NCI-H2107 treated with DMSO at 0.1 percent for 48 hours (cell line): ENCODE results near the gene USH1C.
A peak's percentile ranks its signal among the peaks of the same experiment; 100 is the strongest.

Source experiments
- DNase-seq: peaks from one replicate; lab custom pipeline; 2025; ENCODE audit not compliant: unreplicated experiment; lab: John Stamatoyannopoulos, UW

USH1C gene

DNA sequence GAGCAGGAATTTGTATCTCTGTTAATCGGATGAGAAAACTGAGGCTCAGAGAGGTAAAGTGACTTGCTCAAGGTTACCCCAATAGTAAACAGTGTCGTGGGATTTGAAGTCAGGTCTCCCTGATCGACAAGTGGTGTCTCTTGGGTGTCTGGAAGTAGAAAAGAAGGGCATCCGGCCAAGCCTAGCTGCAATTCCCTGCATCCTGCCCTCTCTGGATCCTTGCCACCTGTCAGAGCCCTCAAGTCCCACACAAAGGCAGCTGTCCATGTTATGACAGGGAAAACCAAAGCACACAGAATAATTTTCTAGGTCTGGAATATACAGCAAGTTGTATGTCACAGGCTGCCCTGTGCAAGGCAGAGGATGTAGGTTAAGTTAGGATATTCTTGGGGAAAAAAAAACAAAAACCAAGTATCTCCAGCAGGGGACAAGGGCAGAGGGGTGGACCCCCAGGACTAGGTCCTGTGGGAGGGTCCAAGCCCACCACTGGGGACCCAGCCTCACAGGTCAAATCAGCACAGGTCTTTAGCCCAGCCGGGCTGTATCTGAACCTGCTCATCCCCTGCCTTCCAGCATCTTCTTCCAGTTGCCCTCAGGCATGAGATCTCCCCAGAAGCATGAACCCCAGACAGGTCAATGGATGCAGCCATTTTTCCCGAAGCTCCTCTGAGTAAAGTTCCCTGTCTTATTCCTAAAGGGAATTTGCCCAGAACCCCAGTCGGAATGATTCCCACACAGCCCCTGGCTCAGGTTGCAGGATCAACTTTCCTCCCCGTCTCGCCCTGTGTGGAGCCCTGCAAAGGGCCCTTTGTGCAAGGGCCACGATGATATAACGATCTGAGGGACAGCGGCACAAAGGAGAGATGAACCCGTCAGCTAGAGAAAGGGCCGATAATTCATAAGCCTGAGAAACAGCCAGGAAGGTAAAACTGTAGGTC lies 15.0 kb downstream of the USH1C start:
- peak; percentile 61 for DNase-seq

DNA sequence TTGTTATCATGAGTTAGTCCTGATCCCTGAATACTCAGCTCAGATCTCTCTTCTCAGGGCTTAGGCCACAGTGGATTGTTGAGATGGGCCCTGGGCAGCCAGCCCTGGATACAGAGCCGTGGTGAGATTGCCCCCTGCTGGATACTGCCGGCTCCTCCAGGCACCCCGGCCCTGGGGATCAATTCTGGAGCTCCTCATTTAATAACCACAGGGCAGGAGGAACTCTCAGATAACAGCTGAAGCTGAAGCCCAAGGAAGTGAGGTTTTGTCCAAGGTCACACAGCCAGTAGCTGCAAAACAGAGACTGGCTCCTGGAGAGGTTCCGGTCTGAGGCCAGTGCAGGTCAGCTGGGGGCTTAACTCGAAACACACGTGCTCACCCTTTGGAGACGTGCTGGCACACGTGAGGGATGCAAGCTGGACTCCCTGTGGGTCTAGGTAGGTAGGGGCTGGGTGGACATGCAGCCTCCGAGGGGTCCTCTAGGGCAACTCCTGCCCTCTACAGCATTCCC lies 16.0 kb downstream of the USH1C start:
- peak; percentile 43 for DNase-seq

DNA sequence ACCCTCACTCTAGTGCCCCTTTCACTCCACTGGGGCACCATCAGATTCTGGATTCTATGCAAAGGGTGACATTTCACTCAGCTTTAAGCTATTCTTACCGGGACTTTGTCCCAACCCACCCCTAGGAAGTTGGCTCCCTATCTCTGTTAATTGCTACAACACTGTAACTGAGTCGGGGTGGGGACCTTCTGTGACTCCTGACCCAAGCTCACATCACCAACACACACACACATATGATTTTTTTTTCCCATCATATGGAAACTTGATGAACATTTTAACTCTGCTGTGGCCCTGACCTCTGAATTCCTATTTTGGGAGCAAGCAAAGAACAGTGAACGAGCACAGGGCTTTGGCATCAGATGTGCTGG lies 16.6 kb downstream of the USH1C start:
- DNase-seq = no peak

DNA sequence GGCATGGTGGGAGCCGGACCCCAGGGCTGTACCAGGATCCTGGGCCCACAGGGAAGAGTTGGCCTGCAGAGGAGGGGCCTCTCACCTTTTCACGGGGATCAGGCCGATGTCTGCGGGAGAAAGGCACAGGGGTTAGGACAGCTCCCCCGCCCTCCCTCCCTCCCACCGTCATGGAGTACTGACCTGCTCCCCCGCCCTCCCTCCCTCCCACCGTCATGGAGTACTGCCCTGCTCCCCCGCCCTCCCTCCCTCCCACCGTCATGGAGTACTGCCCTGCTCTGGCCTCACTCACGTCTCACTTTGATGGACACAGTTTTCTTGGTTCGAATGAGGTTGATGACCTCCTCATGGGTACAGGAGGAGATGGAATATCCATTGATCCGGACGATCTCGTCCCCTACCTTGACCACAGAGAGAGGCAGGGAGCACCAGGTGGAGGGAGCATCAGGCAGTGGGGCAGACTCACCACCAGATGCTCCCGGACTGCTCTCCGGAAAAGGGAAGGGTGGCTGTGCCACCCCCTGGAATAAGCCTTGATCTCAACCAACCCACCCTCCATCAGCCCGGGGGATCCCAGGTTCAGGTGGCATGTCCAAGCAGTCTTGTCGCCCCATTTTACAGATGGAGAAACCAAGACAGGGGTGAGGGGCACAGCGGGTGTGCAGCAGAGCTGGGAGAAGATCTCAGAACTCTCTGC lies 17.1 kb downstream of the USH1C start:
- no peak for DNase-seq

DNA sequence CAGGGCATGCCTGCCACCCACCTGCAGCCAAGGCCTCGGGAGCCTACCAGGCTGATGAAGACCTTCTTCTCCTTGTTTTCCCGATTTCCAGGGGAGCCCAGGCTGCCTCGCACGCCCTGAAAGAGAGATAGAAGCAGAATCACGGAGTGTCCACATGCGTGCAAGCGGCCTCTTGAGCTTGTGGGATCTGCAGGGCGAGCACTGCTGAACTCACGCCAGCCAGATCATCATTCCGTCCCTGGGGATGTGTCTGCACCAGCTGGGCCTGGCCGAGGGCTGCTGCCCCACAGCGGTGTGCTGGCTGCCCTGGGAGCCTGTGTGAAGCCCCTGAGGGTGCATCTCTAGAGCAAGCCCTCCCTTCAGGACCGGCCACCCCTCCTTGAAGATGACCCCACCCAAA lies 17.9 kb downstream of the USH1C start:
- no peak for DNase-seq

DNA sequence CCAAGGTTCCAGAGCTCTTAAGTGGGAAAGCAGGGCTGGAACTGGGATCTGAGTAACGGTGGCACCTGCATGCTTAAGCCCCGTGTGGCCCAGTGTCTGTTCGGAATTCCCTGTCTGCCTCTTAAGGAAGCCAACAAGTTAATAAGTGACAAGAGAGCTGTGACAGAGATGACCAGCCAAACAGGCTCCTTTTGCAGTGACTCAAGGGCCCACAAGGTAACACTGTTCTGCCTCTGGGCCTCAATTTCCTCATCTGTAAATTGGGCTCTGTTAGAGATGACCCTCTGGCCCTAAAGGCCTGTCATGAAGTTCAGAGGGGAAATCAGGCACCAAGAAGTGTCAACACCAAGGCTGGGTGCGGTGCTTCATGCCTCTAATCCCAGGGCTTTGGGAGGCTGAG lies 18.6 kb downstream of the USH1C start:
- no peak for DNase-seq

DNA sequence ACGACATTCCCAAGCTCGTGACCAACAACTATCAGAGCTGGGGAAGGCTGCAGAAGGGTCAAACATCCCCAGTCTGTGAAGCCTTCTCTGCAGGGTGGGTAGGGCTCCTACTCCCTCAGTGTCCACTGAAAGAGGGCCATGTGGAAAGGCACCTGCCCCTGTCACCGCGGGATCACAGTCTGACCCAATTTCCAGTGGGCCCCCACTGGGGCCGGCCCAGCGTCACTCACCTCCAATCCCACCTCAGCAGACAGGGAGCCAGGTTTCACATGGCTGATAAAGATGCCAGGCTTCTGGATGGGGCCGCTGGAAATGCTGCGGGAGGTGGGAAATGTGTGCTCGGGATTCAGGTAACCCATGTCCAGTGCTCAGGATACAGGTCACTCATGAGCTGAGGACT lies 20.0 kb downstream of the USH1C start:
- no peak for DNase-seq

DNA sequence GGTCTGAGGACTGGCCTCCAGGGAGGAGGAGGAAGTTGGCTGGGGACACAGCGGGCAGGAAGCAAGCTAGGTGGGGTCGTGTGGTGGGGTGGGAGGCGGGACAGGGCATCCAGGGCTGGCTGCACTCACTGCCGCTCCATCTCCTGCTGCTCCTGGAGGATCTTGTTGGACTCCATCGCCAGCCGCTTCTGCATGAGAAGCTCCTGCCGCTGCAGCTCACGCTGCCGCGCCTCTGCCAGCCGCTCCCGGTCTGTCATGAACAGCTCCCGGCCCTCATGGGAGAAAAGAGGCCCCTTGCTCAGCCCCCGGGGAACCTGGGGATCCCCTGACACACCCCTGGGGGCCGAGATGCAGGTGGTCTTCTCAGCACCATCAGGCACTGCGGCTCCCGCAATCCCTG lies 21.6 kb downstream of the USH1C start:
- DNase-seq = no peak

DNA sequence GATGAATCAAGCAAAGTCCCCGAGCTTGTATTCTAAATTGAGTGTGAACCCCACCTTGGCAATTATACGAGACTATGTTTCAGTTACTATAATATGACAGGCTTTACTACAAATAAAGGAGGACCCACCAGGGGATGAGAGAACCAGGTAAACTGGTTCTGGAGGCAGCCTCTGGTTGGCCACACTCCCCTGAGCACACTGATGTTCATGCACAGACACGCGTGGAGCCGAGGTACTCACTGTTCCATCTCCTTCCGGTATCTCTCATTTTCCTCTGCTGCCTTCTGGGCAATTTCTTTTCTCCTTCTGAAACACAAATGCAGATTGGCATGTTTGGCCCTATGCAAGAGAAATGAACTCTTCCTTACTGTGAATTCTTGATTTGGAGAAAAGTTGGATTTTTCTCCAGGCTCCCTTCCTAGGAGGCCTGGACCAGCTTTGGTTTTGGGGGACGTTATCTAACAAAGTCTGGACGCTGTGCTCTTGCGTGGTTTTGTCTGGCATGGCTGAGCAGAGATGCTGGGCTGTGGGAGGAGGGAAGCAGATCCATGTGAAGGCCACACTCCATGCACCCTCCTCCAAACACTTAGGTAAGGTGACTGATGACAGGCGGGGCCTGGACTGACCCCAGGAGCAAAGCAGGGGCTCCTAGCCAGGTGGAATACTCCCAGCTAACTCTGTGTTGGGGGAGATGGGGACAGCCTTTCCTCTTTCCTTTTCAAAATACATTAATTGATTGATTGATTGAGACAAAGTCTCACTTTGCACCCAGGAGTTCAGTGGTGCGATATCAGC lies 22.9 kb downstream of the USH1C start:
- no peak for DNase-seq

DNA sequence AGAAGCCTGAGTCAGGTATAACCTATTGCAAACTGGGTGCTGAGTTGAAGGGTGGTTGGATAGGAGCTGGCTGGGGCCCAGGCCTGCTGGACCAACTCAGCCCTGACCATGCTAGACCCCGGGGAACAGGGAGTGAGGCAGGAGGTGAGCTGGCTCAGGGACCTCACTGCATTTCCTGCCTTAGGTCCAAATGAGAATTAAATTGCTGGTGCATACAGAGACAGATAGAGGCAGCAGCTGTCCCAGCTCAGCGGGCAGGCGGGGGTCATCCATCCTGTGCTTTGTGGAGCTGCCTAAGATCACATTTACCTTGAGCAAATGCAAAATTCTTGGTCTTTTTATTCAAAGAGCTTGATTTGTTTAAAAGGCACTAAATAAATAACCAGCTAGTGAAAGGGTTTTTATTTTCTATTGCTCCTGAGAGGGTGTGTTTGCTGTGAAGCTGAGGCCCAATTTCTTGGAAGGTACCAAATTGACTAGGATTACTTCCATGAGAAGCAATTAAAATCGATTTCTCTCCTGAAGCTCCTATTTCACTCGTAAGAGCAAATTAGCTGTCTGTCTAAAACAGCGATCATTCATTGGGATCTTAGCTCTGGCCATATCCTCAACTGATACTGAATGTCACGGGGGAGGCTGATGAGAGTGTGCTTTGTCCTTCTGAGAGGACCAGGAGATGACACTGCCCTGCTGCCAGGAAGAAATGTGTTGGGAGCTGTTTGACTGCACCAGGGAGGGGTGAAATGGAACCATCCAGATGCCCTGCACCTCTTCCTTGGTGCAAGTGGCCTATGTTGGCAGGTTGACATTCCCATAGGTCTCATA lies 24.9 kb downstream of the USH1C start:
- no peak for DNase-seq

DNA sequence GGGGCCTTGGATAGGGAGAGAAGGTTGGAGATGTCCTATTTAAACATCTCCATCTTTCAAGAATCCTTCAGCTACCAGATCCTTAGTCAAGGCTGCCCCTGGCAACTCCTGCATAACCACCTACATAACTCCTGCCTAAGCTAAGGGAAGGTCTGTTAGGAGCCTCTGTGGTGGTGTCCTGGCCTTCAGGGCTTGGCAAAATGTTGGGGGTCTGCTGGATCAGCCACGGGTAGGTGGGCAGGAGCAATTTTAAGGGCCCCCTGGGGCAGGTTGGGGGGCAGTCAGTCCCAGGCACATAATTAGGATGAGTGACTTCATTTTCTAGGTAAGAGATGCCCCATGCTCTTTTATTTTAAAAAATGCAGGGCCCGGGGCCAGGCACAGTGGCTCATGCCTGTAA lies 25.9 kb downstream of the USH1C start:
- no peak for DNase-seq

DNA sequence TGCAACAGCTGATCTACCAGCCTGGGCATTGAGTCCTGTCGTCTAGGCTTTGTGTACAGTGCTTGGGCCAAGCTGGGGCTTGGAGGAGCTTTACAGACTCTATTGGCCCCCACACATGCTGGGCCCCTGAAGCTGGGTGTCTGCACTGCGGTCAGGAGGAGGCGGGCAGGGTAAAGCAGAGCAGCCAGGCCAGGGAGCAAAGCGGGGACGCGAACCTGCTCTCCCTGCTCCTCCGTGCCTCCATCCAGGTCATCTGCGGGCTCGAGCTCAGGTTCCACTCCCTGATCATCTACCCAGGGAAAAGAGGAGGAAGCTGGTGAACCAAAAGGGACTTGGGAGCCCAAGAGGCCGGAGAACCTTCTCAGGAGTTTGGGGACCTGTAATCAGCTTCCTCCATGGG lies 27.0 kb downstream of the USH1C start:
- DNase-seq = no peak

DNA sequence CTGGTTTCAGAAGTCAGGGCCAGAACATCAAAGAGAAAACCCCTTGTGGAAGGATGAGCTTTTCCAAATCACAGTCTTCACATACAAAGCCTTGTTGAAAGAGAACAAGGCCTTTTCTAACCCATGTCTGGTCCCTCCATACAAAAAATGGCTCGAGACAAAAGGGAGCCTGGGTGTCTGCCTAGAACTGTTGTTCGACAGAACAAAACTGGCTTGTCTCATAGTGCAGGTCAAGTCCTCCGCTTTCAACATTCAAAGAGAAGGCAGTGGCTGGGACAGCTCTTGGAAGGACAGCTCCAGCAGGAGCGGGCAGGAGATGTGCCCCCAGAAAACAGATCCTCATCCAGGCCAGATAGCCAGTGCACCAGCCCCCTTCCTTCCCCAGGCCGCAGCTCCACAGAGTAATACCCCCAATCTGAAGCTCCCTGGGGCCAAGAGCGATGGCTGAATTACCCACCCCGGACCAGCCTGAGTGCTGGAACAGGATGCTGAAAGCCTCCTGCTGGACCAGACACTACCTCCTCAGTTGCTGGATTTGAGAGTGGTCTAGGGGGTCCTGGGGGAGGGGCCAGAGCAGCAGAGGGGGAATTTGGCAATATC lies 27.6 kb downstream of the USH1C start:
- no peak for DNase-seq

DNA sequence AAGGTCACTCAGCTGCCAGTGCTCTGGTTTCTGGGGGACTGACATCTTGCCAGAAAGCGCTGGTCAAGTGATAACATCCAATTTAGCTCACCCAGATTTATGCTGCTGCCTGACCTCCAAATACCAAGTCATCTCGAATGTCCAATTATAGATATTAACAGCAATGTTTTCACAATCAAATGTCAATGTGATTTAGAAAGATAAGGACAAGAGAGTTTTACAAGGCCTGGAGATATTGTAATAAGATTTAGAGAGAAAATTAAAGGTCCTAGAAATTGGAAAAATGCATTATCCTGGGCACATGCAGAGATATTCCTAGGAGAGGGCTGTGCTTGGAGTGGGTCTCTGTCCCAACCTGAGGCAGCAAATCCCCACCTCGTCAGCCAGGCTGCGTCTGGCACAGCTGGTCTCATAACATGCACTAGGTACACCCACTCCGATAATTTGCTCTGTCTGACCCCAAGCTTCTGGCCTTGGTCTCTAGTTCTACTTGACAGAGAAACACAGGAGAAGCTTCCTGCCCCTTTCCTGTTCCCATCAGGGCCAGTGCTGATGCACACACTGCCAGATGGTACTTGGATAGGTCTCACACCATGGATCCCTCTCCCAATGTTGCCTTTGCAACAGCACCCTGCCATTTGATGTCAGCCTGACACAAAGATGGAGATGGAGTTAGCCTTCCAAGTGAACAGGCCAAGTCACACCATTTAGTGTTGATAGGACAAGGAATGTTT lies 28.6 kb downstream of the USH1C start:
- DNase-seq = no peak

DNA sequence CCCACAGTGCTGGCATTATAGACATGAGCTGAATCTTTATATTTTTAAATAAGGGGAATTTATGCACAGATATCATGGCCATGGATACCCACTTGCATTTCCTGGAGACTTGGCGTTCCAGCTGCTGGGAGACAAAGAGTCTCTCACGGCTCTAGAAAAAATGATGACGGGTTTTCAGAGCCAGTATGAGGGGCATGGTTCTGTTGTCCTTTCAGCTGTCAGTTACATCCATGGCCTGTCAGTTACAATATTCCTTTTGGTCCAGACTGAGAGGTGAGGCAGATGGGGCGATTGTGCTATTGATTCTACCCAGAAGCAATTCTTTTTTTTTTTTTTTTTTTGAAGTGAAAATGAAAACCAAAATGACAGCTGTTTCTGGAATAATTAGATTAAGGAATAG lies 29.7 kb downstream of the USH1C start:
- no peak for DNase-seq

DNA sequence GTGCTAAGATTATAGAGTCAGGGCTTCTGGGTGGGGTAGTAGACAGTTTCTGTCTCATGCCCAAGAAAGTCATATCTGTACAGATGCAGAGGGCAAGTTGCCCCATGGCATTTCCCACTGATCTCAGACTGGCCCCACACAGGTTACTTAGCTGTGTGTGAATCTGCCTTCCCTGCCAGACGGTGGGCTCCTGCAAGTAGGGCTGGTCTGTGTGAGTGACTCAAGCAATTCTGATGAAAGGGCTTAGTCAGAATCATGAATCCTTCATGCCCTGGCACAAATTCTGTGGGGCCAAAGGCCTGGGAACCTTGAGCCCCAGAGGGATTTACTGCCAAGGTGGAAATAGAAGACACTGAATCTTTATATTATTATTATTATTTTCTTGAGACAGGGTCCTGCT lies 30.4 kb downstream of the USH1C start:
- no peak for DNase-seq

DNA sequence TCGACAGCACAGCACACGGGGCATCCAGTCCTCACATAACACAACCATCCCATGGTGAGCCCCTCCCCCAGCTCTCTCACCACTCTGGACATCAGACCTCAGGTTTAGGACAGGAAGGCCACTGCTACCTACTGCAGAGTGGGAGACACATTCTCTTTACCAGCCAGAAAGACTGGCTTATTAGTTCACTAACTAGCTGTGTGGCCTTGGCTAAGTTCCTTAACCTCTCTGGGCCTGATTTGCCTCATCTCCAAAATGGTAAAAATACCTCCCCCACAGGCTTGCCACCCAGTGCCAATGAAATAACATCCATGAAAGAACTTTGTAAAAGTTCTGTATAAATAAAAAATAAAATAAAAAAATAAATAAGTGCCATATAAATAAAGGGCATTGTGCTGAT lies 32.1 kb downstream of the USH1C start:
- no peak for DNase-seq

DNA sequence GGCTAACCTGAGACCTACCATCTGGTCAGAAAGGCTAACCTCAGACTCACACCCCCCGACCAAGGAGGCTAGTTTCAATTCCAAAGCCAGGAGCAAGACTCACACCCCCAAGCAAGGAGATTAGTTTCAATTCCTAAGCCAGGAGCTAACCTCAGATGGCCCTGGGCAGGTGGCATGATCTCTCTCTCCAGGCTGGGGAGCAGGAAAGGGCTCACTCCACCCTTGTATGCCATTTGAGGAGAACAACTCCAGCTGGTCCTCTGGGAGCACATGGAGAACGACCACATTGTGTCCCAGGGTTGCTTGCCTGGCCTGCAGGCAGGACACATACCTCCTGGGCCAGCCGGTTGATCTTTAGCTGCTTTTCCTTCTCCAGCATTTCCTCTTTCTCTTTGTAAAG lies 32.6 kb downstream of the USH1C start:
- no peak for DNase-seq

DNA sequence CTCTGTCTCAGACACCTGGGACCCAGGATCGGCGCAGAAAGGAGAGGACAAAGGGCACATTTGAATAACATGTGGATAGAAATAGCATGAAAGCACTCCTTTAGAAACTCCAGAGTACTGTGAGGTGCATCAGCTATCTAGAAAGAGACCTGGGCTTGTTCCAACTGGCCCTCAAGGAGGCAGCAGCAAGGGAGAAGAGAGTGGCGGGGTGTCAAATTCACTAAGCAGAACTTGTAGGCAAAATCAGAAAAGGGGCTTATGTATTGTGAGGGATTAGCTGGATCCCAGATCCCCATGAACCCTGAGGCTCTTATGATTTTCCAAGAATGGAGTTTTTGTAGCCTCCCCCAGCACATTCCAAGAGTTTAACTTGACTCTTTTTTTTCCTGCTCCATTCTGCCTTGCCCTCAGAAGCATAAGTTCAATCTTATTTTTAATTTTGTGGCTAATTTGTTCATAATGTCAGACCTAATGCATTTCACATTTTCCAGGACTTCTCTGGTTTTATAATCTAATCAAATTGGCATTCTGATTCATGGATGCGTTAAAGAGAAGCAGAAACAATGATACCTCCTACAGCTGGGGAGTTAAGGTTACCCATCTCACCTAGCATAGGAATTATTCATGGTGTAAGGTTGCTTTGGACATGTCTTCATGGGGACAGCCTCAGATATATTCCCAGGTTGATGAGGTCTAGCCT lies 33.6 kb downstream of the USH1C start:
- no peak for DNase-seq
